Panc1 (cell line): ENCODE results near the gene REXO2. TPM values are rescaled to one million over a fixed set of nuclear protein-coding genes. Genes with fewer than 3 reads are reported as not detected.

Experiments used
- ATAC-seq: fragments of 200-7000 bp; cut with Tn5 transposase; 2 replicates; pipeline ENCODE4 v1.9.1; 2020; ENCODE audit warnings: mild to moderate bottlenecking, moderate library complexity
- BruUV-seq: library from RNA; stranded (reverse); fragments of 400-500 nt; replicated peaks from 2 replicates; lab custom pipeline; 2021; lab: Mats Ljungman, UMichigan
- CTCF ChIA-PET: fragments of 300-600 bp; sonication (Branson Sonifier 250); formaldehyde crosslinking; loops from one replicate; lab custom pipeline; 2022; ENCODE audit warnings: antibody characterized with exemption; lab: Charles Lee
- POLR2A ChIA-PET: fragments of 300-600 bp; sonication (Branson Sonifier 250); formaldehyde crosslinking; loops from one replicate; lab custom pipeline; 2022; ENCODE audit warnings: antibody characterized with exemption; lab: Charles Lee
- DNase-seq: peaks from one replicate; pipeline ENCODE4 v3.0.0-alpha.2; 2010; ENCODE audit warnings: low read depth, low spot score
- H3K27ac ChIP-seq: 2 replicates; pipeline ENCODE4 v1.5.1; 2011; ENCODE audit warnings: mild to moderate bottlenecking, low read length, inconsistent platforms
- H3K27me3 ChIP-seq: fragments of 200-500 bp; sonication (Bioruptor generic); 2 replicates; pipeline ENCODE4 v1.6.0; 2014; ENCODE audit warnings: low read length, inconsistent platforms; ENCODE audit not compliant: control insufficient read depth, insufficient read depth
- H3K36me3 ChIP-seq: fragments of 200-500 bp; sonication (Bioruptor generic); 2 replicates; pipeline ENCODE4 v1.5.1; 2014; ENCODE audit warnings: inconsistent platforms, mild to moderate bottlenecking, low read length, moderate library complexity; ENCODE audit not compliant: control insufficient read depth, insufficient read depth
- H3K4me1 ChIP-seq: 2 replicates; pipeline ENCODE4 v1.5.1; 2011; ENCODE audit warnings: inconsistent platforms, mild to moderate bottlenecking, low read length, moderate library complexity; ENCODE audit not compliant: control insufficient read depth, insufficient read depth
- H3K4me3 ChIP-seq, 2 experiments: 2 replicates each; pipeline ENCODE4 v1.5.1; 2011 to 2012; ENCODE audit warnings: low read depth in 2 of 2, low read length in 2 of 2, mild to moderate bottlenecking in 2 of 2, inconsistent platforms in 1 of 2, moderate library complexity in 1 of 2
- H3K9me3 ChIP-seq: fragments of 200-500 bp; sonication (Bioruptor generic); 2 replicates; pipeline ENCODE4 v1.5.1; 2014; ENCODE audit warnings: low read depth, mild to moderate bottlenecking, inconsistent platforms, low read length, moderate library complexity; ENCODE audit not compliant: control insufficient read depth, insufficient read depth
- CTCF ChIP-seq: fragments of 450-650 bp; IDR thresholded peaks from 2 replicates; pipeline ENCODE4 v1.5.1; 2017; ENCODE audit warnings: mild to moderate bottlenecking
- POLR2AphosphoS5 ChIP-seq: IDR thresholded peaks from 2 replicates; pipeline ENCODE4 v1.6.1; 2012; ENCODE audit warnings: mild to moderate bottlenecking, low read depth, low read length, moderate library complexity
- REST ChIP-seq, 2 experiments: IDR thresholded peaks; 2 replicates each; pipeline ENCODE4 v1.6.1; 2011 to 2012; ENCODE audit warnings: low read depth in 2 of 2, control low read depth in 1 of 2, low read length in 1 of 2, mild to moderate bottlenecking in 1 of 2, moderate library complexity in 1 of 2; ENCODE audit not compliant: insufficient read depth in 1 of 2
- SIN3A ChIP-seq: IDR thresholded peaks from 2 replicates; pipeline ENCODE4 v1.6.1; 2012; ENCODE audit warnings: low read depth, mild to moderate bottlenecking, low read length, moderate library complexity, borderline replicate concordance; ENCODE audit not compliant: insufficient read depth
- TCF7L2 ChIP-seq: IDR thresholded peaks from 2 replicates; pipeline ENCODE4 v1.6.1; 2011; ENCODE audit warnings: mild to moderate bottlenecking, low read depth, low read length, inconsistent platforms
- in situ Hi-C: cut with HindIII; loops from 2 replicates; pipeline ENCODE4 v1.10.0; 2016; ENCODE audit warnings: low sequenced_read_pairs, low pct_unique_long_range_greater_than_20kb
- intact Hi-C: fragments of 100-400 bp; cut with micrococcal nuclease; formaldehyde crosslinking; loops from one replicate; pipeline ENCODE4 v1.10.0; 2022; ENCODE audit not compliant: unreplicated experiment
- total RNA-seq: library from RNA; stranded (reverse); gene quantifications from one replicate; pipeline ENCODE4 v1.2.1, GENCODE V29; 2021; ENCODE audit not compliant: unreplicated experiment

REXO2 gene
- total RNA-seq, 1 experiment from 2014 or later = 111 TPM

- H3K27me3 ChIP-seq = no peaks in the 10 kb centered on the region
- no peaks in the 10 kb centered on the region for H3K9me3 ChIP-seq
- no TSS peak for BruUV-seq
- H3K27ac ChIP-seq = no peak overlapping the region
- intact Hi-C loops = no loop called here
- TF ChIP-seq SIN3A (no peak), TCF7L2 (no peak), CTCF (no peak), REST (IDR thresholded peaks at IDR 0.05; ENCODE audit: insufficient read depth in 1 of 2, low read depth in 2 of 2, low read length in 1 of 2) (no peak), POLR2AphosphoS5 (no peak)
- POLR2A ChIA-PET = no interaction called here
- ATAC-seq (no peak), DNase-seq (no peak)
- no peaks in the 10 kb centered on the region for H3K4me1 ChIP-seq
- H3K4me3 ChIP-seq = no peak overlapping the region
- H3K36me3 ChIP-seq = peaks cover 18% of the 10 kb centered on the region
- CTCF ChIA-PET = no interaction called here
- in situ Hi-C loops = no loop called here
Observed at GRCh38 chr11:114412946-114413345, 26.3 kb upstream of the REXO2 start.

GRCh38 chr11:114413958-114414357 is 25.3 kb upstream of the REXO2 start:
- DNase-seq (no peak), ATAC-seq (no peak)
- ChIA-PET POLR2A (no interaction called here), CTCF (no interaction called here)
- H3K4me3 ChIP-seq = no peak overlapping the region
- no peak for TF ChIP-seq TCF7L2
- no peak for TF ChIP-seq REST (IDR thresholded peaks at IDR 0.05; ENCODE audit: insufficient read depth in 1 of 2, low read depth in 2 of 2, low read length in 1 of 2)
- TF ChIP-seq CTCF = no peak
- no peak for TF ChIP-seq POLR2AphosphoS5
- TF ChIP-seq SIN3A = no peak
- H3K36me3 ChIP-seq = peaks cover 9% of the 10 kb centered on the region
- H3K4me1 ChIP-seq = no peaks in the 10 kb centered on the region
- BruUV-seq = no TSS peak
- H3K27me3 ChIP-seq = no peaks in the 10 kb centered on the region
- no peak overlapping the region for H3K27ac ChIP-seq
- no peaks in the 10 kb centered on the region for H3K9me3 ChIP-seq
- intact Hi-C loops = no loop called here
- in situ Hi-C loops = no loop called here
